HFFc6 (cell line): ENCODE results near the gene UFC1. TPM values are rescaled to one million over a fixed set of nuclear protein-coding genes. Genes with fewer than 3 reads are reported as not detected.

Experiments
- DNase-seq: peaks from one replicate; pipeline ENCODE4 v3.0.0-alpha.2; 2018
- H3K27ac Mint-ChIP-seq: 2 replicates; pipeline ENCODE4 v1.8.0; 2020; ENCODE audit warnings: mild to moderate bottlenecking, mixed read lengths
- H3K27me3 Mint-ChIP-seq: 2 replicates; pipeline ENCODE4 v1.8.0; 2021; ENCODE audit warnings: mild to moderate bottlenecking, moderate library complexity, mixed read lengths; ENCODE audit not compliant: insufficient read depth
- H3K36me3 Mint-ChIP-seq: 2 replicates; pipeline ENCODE4 v1.8.0; 2021; ENCODE audit warnings: low read depth, mixed read lengths
- H3K4me1 Mint-ChIP-seq: 2 replicates; pipeline ENCODE4 v1.8.0; 2020; ENCODE audit warnings: low read depth, mixed read lengths
- H3K4me3 Mint-ChIP-seq: 2 replicates; pipeline ENCODE4 v1.8.0; 2020; ENCODE audit warnings: mild to moderate bottlenecking, moderate library complexity, mixed read lengths
- H3K9me3 Mint-ChIP-seq: 2 replicates; pipeline ENCODE4 v1.8.0; 2020; ENCODE audit warnings: mild to moderate bottlenecking, mixed read lengths
- CTCF ChIP-seq: fragments of 200-600 bp; sonication (generic); IDR thresholded peaks from 2 replicates; pipeline ENCODE4 v1.5.0; 2021; ENCODE audit warnings: antibody characterized with exemption, mild to moderate bottlenecking
- total RNA-seq, 6 experiments: library from RNA; stranded (reverse); fragmentation: NEBNext Ultra II Directional; extraction: Animal tissue kit (Norgen Biotek cat#: 25700); gene quantifications; 2 replicates in 1 of 6; 3 replicates in 5 of 6; pipeline ENCODE4 v1.2.3, GENCODE V29; 2021

UFC1 gene
- total RNA-seq, 6 experiments from 2014 or later: 83.8 to 92.6 (median 85.1) TPM

DNA sequence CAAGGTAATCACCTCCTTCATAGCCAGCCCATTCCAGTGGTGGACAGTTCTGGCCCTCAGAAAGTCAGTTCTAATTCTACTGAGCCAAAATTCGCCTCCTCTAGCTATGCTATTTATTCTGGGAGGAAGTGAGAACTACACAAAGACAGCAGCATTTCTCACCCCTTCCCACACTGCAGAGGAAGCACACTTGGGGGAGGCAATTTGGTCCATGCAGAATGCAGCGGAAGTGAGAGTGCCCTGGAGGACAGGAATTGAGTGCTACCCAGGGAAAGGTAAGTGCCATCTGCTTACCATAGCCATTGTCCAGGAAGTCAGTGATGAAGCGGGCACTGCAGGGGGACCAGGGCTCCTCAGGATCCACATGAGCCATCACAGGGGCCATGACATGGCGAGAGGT lies 41.4 kb downstream of the UFC1 start:
- Mint-ChIP-seq H3K36me3 (no peaks in the 10 kb centered on the region), H3K4me3 (no peak overlapping the region), H3K9me3 (no peaks in the 10 kb centered on the region), H3K27ac (no peak overlapping the region; the same call in 1 of the 2 replicates), H3K27me3 (peaks cover 3% of the 10 kb centered on the region; the same call in 1 of the 2 replicates), H3K4me1 (peaks cover 43% of the 10 kb centered on the region)
- no peak for DNase-seq
- no peak for TF ChIP-seq CTCF

DNA sequence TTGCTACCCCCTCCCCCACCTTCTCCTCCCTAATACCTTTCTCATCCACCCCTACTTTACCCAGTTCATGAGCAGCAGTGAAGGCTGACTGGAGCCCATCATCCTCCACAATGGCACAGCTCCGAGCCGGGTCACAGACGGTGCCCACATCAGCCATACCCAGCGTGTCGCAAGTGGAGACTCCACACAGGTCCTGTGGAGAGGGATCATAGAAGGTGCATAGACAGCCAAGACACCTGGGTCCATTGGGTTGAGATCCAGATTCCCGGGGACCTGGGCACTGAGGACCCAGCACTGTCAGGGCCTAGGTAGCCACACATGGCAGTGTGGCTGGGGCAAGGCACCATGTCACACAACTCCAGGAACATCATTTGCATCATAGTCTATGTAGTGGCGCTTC lies 42.3 kb downstream of the UFC1 start:
- no peak for DNase-seq
- Mint-ChIP-seq H3K4me3 (no peak overlapping the region; the same call in 1 of the 2 replicates), H3K36me3 (no peaks in the 10 kb centered on the region), H3K9me3 (no peaks in the 10 kb centered on the region), H3K4me1 (peaks cover 53% of the 10 kb centered on the region), H3K27ac (peak overlapping the region; percentile 86), H3K27me3 (peaks cover 5% of the 10 kb centered on the region; the same call in 1 of the 2 replicates)
- TF ChIP-seq CTCF: no peak

DNA sequence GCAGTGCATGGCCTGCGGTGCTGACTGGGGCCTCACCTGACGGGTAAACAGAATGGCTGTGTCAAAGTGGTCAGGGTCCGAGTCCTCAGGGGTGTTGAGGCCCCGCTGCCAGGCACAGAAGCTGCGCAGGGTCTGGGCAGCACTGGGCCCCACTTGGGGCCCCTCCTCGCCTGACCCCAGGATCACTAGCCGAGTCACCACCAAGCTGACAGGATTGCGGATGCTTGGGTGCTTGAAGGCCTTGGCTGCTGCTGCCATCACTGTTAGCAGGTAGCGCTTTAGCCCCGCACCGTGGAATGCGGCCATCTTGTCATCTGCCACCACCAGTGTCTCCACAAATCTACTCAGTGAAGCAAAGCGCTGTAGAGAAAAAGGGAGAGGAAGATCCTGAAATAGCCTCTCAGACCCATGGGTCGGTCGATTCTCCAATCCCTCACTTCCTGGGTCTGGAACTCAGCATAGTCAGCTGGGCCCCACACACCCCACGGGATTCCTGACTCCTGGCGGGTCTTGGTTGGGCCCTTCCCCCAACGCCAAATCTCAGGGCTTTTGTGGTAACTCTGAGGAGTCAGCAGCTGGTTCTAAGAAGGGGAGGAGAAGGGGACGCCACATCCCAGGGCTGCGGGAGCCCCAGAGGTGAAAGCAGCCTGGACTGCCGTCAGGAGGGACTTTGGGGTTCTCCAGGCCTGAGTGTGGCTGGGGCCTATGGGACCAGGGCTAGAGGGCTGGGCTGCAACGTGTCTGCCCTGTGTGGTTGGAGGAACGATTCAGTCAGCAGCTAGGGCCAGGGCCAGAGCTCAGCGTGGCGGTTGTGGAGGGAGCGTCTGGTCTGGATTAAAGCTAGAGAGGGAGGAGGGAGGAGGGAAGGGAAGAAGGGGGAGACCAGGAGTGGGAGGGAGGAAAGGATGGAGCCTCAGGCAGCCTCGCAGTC lies 43.0 kb downstream of the UFC1 start:
- Mint-ChIP-seq H3K27ac (peak overlapping the region; percentile 86), H3K9me3 (no peaks in the 10 kb centered on the region), H3K27me3 (peaks cover 5% of the 10 kb centered on the region), H3K36me3 (no peaks in the 10 kb centered on the region), H3K4me1 (peaks cover 59% of the 10 kb centered on the region), H3K4me3 (peak overlapping the region; percentile 81)
- DNase-seq: peak; percentile 68
- TF ChIP-seq CTCF: no peak

GRCh38 chr1:161197560-161198193 lies 43.9 kb downstream of the UFC1 start:
- no peak for DNase-seq
- Mint-ChIP-seq H3K9me3 (no peaks in the 10 kb centered on the region), H3K27ac (peak overlapping the region; percentile 86), H3K4me3 (peak overlapping the region; percentile 81), H3K27me3 (peaks cover 5% of the 10 kb centered on the region), H3K4me1 (peaks cover 58% of the 10 kb centered on the region), H3K36me3 (peaks cover under 1% of the 10 kb centered on the region; the same call in 1 of the 2 replicates)
- no peak for TF ChIP-seq CTCF

DNA sequence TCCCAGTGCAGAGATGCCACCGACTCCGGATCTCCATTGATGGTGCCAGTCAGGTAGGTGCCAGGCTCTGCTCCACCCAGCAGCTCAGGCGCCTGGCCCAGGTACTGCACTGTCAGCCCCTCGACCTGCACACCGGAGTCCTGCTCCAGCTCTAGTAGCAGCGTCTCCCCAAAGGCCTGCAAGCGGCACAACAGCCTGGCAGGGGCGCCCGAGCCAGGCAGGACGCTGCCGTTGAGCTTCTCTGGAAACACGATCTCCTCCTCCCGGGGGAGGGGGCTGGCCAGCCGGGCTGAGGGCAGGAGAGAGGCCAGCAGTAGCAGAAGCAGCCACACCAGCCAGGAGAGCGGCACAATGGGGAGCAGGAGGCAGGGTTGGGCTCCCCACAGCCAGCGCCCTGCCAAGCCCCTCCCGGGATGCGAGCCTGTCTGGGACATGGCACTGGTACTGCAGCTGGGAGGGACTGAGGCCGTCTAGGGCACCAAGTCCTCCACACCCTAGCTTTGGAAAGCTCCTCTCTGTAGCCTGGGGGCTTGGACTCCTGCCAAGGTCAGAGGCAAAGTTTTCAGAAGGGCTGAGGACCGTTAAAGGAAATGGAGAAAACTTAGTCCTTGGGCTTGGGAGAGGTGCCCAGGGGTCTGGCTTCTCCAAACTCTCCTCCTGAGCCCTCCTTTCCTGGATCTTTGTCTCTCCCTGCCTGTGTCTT lies 44.6 kb downstream of the UFC1 start:
- Mint-ChIP-seq H3K27ac (peak overlapping the region; percentile 86), H3K36me3 (peaks cover 3% of the 10 kb centered on the region; the same call in 1 of the 2 replicates), H3K9me3 (no peaks in the 10 kb centered on the region), H3K27me3 (peaks cover 5% of the 10 kb centered on the region), H3K4me3 (peak overlapping the region; percentile 81), H3K4me1 (peaks cover 56% of the 10 kb centered on the region)
- no peak for TF ChIP-seq CTCF
- DNase-seq: peak; percentile 32
